ENCODE data around the gene SLC2A13. TPM values are rescaled to one million over a fixed set of nuclear protein-coding genes. Genes with fewer than 3 reads are reported as not detected.

The SLC2A13 gene
- total RNA-seq, 1 experiment from 2014 or later, result 7.0 TPM

GRCh38 chr12:40058721-40059190 is 47.1 kb downstream of the SLC2A13 start:
- no peak overlapping the region for H4K8ac ChIP-seq (replicated peaks; ENCODE audit: insufficient read length, low read depth, low read length)
- no peak overlapping the region for H2BK20ac ChIP-seq (ENCODE audit: low read depth, low read length, poor library complexity, severe bottlenecking)
- H2AK5ac ChIP-seq (ENCODE audit: insufficient read length, low read length), result no peak overlapping the region
- H3K4me2 ChIP-seq (ENCODE audit: insufficient read depth, insufficient read length, low read length), result no peak overlapping the region
- H3K4me1 ChIP-seq (ENCODE audit: insufficient read depth, low read length), result peaks cover 2% of the 10 kb centered on the region; the same call in 1 of the 2 replicates
- no peak overlapping the region for H3K4ac ChIP-seq (ENCODE audit: low read depth, low read length)
- H2AFZ ChIP-seq (ENCODE audit: low read length), result no peak overlapping the region
- no peaks in the 10 kb centered on the region for H4K20me1 ChIP-seq (ENCODE audit: control insufficient read depth, insufficient read depth, insufficient read length)
- H3K27me3 ChIP-seq (ENCODE audit: insufficient read depth, low read length), result no peaks in the 10 kb centered on the region
- H2BK15ac ChIP-seq (ENCODE audit: low read depth, low read length), result no peak overlapping the region
- no peak overlapping the region for H2BK12ac ChIP-seq (ENCODE audit: insufficient read length, low read depth, low read length)
- Mint-ChIP-seq H3K36me3 (ENCODE audit: insufficient read depth in 1 of 3, low read depth in 3 of 3) (no peaks in the 10 kb centered on the region), H3K27ac (no peak overlapping the region), H3K4me3 (no peak overlapping the region), H3K9me3 (no peaks in the 10 kb centered on the region), H3K4me1 (peaks cover 2 to 3% of the 10 kb centered on the region in 2 experiments; a peak in 1 of 4 replicates), H3K27me3 (ENCODE audit: low read depth) (no peaks in the 10 kb centered on the region)
- no peak overlapping the region for H3K18ac ChIP-seq (ENCODE audit: insufficient read length, low read depth, low read length)
- no peak overlapping the region for H2BK5ac ChIP-seq (ENCODE audit: insufficient read length, low read length)
- H3K79me1 ChIP-seq (ENCODE audit: insufficient read depth, low read depth, low read length, poor library complexity, severe bottlenecking), result no peaks in the 10 kb centered on the region
- no CpG with 5 or more reads among the region's 3 CpGs for WGBS (ENCODE audit: extremely low coverage, insufficient read length, low lambda C conversion rate)
- H4K91ac ChIP-seq (ENCODE audit: insufficient read length, low read depth, low read length), result no peak overlapping the region
- no peak overlapping the region for H3K9ac ChIP-seq (ENCODE audit: extremely low read depth, insufficient read length, low read length)
- H3K23ac ChIP-seq (ENCODE audit: insufficient read length, low read depth, low read length), result no peak overlapping the region
- H3K79me2 ChIP-seq (ENCODE audit: insufficient read depth, low read length), result no peaks in the 10 kb centered on the region
- no peak overlapping the region for H2BK120ac ChIP-seq (ENCODE audit: low read depth, low read length, poor library complexity, severe bottlenecking)
- no peaks in the 10 kb centered on the region for H3K23me2 ChIP-seq (ENCODE audit: insufficient read length, low read depth, low read length, poor library complexity, severe bottlenecking)
- H3K56ac ChIP-seq (ENCODE audit: insufficient read length, low read depth, low read length), result no peak overlapping the region
- no peak overlapping the region for H3K14ac ChIP-seq (ENCODE audit: insufficient read depth, low read length)
- TF ChIP-seq CTCF (conservative IDR thresholded peaks at IDR 0.05), result no peak
- no peak overlapping the region for H3K27ac ChIP-seq (ENCODE audit: insufficient read length, low read depth, low read length)
- DNase-seq, result no peak
- H3K9me3 ChIP-seq (ENCODE audit: control insufficient read depth, low read depth, low read length), result no peaks in the 10 kb centered on the region
- H4K5ac ChIP-seq (ENCODE audit: insufficient read length, low read depth, low read length), result no peak overlapping the region
- H3T11ph ChIP-seq (ENCODE audit: low read length), result no peak overlapping the region
